GM19025 (cell line): ENCODE measurements around the gene ANXA3.
A peak's percentile ranks its signal among the peaks of the same experiment; 100 is the strongest.
"Not testable (repeated sequence)": the region's sequence is repeated elsewhere in the genome, so short reads cannot be mapped to it uniquely, and the experiment has no call there.

ENCODE experiments used
- ATAC-seq: cut with Tn5 transposase; IDR thresholded peaks from one replicate; pipeline ENCODE4 v1.9.1; 2021; ENCODE audit warnings: mild to moderate bottlenecking, low read depth, moderate library complexity; ENCODE audit not compliant: unreplicated experiment

ANXA3 gene, protein sequence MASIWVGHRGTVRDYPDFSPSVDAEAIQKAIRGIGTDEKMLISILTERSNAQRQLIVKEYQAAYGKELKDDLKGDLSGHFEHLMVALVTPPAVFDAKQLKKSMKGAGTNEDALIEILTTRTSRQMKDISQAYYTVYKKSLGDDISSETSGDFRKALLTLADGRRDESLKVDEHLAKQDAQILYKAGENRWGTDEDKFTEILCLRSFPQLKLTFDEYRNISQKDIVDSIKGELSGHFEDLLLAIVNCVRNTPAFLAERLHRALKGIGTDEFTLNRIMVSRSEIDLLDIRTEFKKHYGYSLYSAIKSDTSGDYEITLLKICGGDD

DNA sequence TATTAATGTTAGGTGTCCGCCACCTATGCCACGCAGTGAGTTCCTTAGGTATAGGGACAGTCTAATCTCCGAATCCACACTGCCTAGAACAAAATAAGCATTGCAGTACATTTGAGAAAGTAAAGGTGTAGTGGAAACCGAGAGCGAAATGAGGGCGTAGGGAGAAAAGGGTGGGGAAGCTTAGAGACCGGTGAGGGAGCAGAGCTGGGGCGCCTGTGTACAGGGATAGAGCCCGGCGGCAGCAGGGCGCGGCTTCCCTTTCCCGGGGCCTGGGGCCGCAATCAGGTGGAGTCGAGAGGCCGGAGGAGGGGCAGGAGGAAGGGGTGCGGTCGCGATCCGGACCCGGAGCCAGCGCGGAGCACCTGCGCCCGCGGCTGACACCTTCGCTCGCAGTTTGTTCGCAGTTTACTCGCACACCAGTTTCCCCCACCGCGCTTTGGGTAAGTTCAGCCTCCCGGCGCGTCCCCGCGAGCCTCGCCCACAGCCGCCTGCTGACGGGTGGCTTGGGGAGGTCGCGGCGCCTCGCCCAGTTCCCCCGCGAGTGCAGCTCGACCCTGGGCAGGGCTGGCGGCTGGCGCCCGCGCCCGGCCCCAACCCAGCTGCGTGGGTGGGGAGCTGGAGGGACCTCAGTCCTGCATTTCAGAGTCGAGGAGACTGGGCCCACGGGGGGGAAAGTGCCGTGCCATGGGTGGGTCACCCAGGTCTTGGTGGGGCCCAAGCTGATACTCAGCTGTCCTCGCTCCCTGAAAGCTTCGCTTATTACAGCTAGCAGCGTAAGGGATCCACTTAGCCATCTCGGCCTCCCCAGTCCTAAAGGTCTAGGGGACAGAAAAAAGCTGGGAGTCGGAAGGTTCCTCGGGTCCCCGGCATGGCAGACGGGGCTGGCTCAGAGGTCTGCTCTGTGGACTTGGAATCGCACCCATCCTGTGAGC lies at the start of gene ANXA3:
TSS of gene ANXA3 (plus strand) at position 351 of the 932 bp plus-strand sequence. CDS start 2,704 bp downstream, outside the sequence.
- peak; percentile 54 for ATAC-seq

DNA sequence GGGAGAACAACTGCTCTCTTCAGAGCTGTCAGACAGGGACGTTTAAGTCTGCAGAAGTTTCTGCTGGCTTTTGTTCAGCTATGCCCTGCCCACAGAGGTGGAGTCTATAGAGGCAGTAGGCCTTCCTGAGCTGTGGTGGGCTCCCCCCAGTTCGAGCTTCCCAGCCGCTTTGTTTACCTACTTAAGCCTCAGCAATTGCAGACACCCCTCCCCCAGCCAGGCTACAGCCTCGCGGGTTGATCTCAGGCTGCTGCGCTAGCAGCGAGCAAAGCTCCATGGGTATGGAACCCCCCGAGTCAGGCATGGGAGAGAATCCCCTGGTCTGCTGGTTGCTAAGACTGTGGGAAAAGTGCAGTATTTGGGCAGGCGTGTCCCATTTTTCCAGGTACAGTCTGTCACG lies 45.3 kb upstream of the ANXA3 start:
- ATAC-seq, result not testable (repeated sequence)

DNA sequence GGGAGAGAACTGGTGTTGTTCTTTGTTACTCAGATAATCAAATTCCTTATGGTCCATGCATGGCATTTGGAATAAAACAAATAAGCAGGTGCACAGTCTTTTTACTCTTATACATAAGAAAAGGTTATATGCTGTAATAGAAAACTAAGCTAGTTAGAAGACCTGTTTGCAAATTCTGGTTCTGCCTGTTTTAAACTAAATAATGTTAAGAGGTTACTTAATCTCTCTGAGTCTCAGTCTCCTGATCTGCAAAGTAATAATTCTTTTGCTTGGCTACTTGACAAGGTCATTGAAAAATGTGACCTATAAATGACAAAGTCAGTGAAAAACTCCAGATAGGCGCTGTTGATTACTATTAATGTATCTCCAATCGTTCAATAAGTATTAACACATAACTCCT lies 42.5 kb upstream of the ANXA3 start:
- no peak for ATAC-seq

DNA sequence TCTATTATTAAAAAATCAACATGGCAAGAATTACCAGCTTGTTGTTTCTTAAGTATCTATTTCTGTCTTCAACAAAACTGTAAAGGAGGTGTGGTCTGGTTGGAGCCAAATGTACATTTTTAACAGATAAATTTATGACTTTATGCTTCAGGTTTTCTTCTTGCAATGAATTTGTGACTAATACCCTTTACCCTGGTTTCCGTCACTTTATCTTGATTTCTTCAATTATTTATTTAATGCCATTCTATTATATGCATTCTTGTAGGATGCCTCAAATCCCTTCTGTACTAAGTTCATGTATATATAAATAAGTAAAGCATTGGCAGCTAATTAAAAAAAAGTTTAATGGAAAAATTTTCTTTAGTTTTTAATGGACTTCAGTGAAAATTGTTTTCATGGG lies 41.5 kb upstream of the ANXA3 start:
- no peak for ATAC-seq

DNA sequence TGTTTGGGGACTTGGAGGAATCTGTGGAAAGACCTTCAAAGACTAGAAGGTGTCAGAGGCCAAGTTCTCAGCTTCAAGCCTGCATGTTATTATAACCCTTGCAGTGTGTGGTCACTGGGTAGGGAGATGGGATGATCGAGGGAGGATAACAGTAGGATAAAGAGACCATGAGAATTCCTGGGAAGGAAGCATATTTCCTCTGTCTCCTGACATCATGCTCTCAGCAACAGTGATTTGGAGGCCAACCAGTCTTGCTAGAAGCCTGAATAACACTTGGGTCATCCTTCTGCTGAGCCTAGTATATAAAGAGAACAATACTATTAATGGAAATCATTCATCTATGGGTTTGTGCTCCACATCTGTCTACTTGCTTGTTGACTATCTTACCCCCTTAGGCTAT lies 40.9 kb upstream of the ANXA3 start:
- no peak for ATAC-seq

DNA sequence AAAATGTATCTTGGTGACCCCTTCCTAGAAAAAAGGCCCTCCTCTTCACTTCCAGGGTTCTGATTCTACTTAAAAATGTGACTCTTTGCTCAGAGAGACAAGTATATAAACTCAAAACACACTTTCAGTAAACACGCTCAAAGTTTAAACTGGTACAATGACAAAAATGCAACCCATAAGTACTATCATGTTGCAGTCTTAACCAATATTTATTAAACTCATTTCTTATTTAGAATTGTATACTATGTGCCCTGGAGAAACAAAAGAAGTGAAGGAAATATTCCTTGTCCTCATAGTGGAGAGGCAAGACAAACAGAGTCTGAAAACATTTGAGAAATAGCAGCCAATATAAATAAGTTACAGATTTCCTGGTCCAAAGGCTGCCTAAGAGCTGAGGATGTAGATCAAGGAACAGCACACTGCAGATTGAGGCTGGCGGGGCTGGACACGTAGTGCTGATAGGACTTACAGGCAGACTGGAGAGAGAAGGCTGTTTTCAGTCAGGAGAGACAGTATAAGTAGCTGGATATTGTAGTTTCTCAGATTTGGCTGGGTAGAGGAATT lies 39.1 kb upstream of the ANXA3 start:
- ATAC-seq, result no peak

DNA sequence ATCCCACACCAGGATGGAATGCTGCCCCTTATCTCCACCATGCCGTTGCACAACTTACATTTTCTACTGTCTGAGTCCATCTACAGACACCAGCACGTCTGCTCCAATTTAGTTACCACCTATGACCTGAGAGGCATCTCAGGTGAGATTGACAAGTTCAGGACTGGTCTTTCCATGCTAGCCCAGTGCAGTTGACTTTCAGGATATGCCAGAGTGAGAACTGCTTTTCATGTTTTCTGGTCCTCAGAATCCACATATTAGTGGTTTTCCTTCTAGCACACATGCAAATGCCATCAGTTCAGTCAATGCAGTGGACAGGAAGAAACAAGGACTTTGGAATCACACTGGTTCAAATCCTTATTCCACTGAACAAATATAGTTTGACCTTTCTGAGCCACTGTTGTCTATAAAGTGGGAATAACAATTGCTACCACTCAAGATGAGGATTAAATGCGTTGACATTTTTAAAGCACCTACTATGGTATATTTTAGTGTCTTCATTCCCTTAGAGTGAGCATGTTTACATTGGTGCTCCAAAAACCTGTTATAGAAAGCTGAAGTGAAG lies 38.1 kb upstream of the ANXA3 start:
- ATAC-seq, result no peak

DNA sequence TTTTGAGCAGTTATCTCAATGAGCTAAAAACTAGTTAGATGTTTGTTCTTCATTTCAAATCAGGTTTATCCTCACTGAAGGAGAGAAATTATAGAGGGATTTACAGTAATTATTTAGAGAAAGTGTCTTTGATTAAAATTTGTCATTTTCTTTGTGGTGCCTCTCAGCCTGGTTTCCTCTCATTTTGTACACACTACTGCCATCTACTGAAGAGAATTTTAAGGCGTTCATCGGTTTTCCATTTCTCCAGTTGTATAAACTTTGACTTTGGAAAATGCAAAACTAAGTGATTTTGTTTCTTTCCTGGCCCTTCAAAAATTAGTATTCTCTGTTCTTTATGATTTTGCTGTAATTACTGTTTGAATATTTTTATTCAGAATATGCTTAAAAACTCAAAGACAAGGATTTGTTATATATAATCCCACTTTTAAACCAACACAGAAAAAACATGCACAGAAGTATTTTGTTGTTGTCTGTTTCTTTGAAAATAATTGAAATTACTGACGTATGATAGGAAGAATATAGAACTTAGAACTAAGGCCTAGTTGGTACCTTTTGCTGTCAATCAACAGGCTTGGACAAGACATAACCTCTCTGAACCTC lies 34.4 kb upstream of the ANXA3 start:
- ATAC-seq, result no peak

DNA sequence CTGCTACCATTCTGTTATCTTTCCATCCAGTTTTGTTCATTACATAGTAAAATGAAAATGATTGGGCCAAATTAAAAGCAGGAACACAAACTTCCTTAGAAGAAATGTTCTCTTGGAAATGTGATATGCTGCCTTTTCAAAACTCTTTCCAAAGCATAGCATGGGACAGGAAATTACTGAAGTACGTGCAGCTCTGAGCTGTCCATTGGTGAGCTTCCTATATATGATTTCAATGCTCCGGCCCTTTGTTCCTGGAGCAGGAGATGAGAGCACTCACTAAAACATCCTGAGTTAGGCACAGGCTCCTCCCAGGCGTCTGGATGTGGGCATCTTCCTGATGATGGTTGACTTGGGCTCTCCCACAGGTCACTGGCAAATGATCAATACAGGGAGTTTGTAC lies 33.0 kb upstream of the ANXA3 start:
- no peak for ATAC-seq

DNA sequence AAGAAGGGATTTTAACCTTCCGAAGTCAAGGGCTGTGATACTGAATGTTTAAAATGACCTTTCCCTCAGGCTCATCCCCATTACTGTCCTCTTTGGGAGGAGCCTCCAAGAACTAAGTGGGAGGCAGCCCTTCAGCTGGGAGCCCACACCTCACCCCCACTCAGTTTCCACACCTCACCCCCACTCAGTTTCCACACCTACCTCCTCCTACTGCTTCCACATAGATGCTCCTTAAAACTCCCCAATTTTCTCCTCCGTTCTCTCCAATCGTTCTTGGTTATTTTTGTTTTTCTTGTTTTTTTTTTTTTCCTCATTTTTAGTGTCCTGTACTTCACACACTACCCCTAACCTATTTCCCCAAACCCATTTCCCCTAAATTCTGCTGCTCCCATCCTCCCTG lies 31.6 kb upstream of the ANXA3 start:
- no peak for ATAC-seq

DNA sequence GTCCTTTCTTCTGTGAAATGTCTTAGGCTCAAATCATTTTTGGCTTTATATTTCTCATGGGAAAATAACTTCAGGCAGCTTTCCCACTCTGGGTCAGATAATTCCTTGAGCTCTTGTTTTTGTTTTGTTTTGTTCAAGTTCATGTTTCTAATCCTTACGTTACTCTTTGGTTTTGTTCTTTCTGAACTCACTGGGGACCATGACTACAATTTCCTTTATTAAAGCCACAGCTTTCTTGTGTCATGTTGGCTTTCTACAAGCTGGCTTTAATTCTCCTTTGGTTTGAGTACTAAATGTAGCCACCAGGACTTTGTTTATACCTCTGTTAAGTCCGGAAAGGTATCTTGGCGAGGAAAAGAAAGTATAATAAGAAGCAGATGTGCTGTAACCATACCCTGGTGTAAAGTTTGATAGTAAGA lies 30.8 kb upstream of the ANXA3 start:
- ATAC-seq, result no peak

DNA sequence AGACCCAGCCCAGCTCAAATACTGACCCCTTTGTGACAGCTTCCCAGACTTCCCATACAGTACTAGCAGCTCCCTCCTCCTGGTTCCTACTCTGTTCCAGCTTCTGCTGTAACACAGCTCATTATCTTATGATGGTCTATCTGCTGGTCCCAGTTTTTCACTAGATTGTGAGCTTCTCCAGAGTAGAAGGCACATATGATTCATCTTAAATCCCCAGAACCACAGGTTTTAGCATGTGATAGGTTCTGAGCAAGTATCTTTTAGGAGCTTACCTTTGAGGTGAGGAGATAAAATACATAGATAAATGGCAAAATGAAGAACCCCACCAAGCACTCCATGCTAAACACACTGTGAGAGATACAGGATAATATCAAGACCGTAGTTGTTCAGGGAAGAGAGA lies 27.6 kb upstream of the ANXA3 start:
- ATAC-seq, result no peak

DNA sequence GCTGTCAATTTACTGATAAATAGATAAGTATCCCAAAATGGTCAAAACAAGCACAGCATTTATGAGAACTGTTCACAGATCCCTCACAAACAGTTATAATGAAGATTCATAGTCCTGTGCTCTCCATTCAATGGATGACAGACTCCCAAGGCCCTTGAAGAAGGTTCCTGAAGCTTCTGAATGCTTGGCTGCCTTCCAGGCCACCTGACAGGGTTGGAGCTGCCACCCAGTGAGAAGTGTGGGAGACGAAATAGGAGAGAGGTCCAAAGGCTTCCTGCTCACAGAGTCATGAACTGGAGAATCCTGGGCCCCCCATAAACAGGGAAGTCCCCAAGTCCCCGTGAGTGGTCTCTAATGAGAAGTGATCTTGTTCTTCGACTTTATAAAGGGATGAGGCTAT lies 26.0 kb upstream of the ANXA3 start:
- ATAC-seq, result no peak

DNA sequence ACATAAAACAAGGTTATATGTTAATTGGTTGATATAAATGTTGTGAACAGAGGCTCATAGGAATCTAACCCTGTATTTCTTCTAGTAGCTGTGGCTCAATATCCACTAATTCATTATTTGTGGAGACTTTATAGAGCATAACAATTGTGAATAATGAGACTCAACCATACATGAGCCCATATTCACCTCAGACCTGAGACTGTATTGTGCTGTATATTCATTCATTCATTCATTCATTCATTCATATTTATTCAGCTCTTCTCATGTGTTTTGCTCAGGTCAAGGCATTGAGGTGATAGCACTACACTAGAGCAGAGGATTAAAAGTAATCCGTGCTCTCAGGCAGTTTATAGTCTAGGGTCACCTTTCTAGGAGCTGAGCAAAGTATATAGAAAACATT lies 24.5 kb upstream of the ANXA3 start:
- ATAC-seq, result no peak

DNA sequence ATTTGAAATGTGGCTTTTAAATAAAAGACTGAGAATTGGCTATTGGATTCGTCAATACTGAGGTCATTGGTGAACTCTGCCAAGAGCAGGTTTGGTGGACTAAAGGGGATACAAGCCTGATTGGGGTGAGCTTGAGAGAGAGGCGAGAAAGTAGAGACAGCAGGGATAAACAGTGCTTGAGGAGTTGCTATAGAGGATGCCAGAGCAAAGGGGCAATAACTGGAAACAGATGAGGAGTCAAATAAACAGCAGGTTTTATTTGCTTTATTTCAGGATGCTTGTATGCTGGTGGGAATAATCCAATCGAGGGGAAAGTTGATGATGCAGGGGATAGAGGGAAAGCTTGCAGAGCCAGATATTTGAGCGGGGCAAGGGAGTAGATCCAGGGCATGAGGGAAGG lies 24.0 kb upstream of the ANXA3 start:
- no peak for ATAC-seq

DNA sequence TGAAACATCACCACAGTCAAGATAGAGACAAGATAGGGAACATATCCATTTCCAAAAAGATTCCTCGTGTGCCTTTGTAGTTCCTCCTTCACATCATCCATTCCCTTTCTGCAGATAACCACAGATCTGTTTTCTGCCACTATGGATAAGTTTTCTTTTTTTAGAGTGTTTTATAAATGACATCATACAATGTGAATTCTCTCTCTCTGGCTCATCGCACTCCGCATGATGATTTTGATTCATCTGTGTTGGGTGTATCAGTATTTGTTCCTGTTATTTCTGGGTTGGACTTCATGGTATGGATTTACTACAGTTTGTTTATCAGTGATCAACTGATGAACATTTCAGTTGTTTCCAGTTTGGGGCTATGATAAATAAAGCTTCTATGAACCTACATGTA lies 23.2 kb upstream of the ANXA3 start:
- ATAC-seq, result no peak

DNA sequence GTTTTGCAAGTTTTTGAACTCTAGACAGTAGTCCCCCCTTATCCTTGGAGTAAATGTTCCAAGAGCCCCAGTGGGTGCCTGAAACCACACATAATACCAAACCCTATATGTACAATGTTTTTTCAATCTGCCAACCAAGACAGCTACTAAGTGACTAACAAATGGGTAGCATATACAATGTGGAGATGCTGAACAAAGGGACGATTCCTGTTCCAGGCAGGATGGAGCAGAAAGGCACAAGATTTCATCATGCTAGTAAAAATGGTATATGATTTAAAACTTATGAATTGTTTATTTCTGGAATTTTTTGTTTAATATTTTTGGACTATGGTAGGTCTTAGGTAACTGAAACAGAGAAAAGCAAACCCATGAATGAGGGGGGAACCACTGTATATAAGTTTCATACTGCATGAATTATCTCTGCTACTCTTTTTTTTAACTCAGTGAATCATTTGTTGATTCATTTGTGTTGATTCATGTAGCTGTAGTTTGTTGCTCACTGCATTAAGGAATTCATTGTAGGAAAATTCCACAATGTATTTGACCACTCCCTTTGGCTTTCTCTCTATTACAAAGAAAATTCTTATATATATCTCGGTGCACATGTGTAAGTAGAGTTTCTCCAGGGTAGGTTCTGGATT lies 21.9 kb upstream of the ANXA3 start:
- no peak for ATAC-seq

DNA sequence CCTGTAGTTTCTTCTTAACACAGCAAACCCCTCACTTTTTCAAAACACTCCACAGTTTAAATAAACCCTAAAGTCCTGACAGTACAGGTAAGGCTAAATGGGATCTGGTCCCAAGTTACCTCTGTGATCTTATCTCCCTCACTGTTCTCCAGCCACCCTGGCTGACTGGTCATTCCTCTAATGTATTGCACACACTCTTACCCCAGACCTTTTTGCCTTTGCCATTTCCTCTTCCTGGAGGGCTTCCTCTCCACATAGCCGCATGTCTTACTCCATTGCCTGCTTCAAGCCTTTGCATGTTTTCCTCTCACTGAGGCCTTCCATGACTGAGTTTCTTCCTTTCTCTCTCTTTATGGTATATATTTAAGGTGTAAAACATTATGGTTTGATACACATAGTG lies 19.5 kb upstream of the ANXA3 start:
- ATAC-seq, result no peak

DNA sequence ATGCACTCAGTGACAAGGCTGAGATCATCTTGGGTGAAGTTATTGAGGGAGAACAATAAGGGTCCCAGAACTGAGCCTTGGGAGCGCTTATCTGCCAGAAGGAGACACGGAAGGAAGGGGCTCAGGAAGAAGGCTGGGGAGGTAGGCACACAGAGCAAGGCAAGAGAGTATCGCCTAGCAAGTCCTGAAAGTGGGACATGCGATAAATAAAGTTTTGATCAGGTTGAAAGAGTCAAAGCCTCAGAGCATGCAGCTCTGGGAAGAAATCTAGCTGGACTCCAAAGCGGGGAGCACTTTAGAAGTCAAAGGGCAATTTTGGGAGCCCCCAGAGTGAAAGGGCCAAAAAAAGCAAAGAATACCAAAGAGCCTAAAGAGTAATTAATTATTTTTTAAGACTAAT lies 17.7 kb upstream of the ANXA3 start:
- no peak for ATAC-seq

DNA sequence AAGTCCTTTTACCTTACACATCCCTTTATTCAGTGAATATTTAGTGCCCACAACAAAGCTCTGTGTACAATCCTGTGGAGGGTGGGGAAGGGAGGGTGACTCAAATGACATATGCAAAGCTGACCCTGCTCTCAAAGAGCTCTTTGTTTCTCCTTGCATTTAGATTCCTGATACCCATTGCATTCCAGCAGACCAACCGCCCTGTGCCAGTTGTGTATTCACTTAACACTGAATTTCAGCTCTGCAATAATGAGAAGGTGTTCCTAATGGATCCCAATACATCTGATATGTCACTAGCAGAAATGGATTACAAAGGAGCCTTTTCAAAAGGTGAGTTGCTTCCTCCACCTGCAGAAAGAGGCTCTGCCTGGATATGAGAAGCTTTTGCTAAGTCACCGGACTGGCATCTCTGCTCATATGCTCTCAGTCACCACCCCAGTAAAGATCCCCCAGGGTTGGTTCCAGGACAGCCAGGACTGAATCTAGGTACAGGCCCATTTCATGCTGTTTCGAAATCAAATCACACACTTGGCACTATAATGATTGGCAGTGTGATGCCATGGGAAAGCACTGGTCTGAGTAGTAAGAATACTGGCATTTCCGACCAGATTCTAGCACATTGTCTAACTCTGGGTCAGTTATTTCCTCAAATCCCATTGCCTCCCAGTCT lies 17.1 kb upstream of the ANXA3 start:
- ATAC-seq, result no peak
